OCI-LY1 (cell line): Measurements from ENCODE around the gene P4HTM.

Source experiments
- EZH2 ChIP-seq: fragments of 200-600 bp; sonication (generic), shearing (Covaris generic); IDR thresholded peaks from 2 replicates; pipeline ENCODE4 v1.8.0; 2017; ENCODE audit warnings: borderline replicate concordance, mixed run types, mild to moderate bottlenecking, antibody characterized with exemption, low read length, moderate library complexity, mixed read lengths
- TF ChIP-seq, protein P1 (sequence below): fragments of 200-600 bp; sonication (generic), shearing (Covaris generic); IDR thresholded peaks from 2 replicates; pipeline ENCODE4 v1.5.1; 2017; ENCODE audit warnings: mild to moderate bottlenecking, antibody characterized with exemption, low read length, moderate library complexity, mixed read lengths

DNA sequence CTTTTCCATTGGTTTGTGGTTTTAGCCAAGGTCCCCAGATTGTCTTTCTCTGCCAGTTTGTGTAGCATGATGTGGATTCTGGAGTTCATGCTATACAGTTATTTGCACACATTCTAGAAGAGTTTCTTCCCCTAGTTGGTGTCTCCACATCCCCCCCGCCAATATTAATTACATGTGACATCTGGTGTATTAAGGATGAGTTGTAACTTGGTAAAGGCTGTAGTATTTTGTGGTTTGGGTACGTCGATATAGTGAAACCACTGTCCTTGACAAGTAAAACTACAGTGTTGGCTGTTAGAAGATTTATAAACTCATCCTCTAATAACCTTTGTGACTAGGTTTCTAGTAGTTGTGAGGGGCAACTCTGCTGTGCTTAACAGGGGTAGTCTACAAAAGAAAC is 23.7 kb upstream of the P4HTM start:
- TF ChIP-seq, protein P1, sequence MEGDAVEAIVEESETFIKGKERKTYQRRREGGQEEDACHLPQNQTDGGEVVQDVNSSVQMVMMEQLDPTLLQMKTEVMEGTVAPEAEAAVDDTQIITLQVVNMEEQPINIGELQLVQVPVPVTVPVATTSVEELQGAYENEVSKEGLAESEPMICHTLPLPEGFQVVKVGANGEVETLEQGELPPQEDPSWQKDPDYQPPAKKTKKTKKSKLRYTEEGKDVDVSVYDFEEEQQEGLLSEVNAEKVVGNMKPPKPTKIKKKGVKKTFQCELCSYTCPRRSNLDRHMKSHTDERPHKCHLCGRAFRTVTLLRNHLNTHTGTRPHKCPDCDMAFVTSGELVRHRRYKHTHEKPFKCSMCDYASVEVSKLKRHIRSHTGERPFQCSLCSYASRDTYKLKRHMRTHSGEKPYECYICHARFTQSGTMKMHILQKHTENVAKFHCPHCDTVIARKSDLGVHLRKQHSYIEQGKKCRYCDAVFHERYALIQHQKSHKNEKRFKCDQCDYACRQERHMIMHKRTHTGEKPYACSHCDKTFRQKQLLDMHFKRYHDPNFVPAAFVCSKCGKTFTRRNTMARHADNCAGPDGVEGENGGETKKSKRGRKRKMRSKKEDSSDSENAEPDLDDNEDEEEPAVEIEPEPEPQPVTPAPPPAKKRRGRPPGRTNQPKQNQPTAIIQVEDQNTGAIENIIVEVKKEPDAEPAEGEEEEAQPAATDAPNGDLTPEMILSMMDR: no peak
- no peak for TF ChIP-seq EZH2
